Nephron (organoid): Measurements from ENCODE around the gene ARHGAP45.

ENCODE experiments used
- H3K27ac Mint-ChIP-seq, 3 experiments: 2 replicates each; pipeline ENCODE4 v1.8.0; 2020; ENCODE audit warnings: mixed read lengths in 3 of 3, mild to moderate bottlenecking in 2 of 3, moderate library complexity in 1 of 3
- H3K27me3 Mint-ChIP-seq: 2 replicates; pipeline ENCODE4 v1.8.0; 2021; ENCODE audit warnings: low read depth, mild to moderate bottlenecking, moderate library complexity, mixed read lengths
- H3K36me3 Mint-ChIP-seq: 2 replicates; pipeline ENCODE4 v1.8.0; 2020; ENCODE audit warnings: low read depth, mixed read lengths
- H3K4me1 Mint-ChIP-seq: 2 replicates; pipeline ENCODE4 v1.8.0; 2020; ENCODE audit warnings: mixed read lengths
- H3K4me3 Mint-ChIP-seq, 3 experiments: 2 replicates each; pipeline ENCODE4 v1.8.0; 2020; ENCODE audit warnings: mild to moderate bottlenecking in 3 of 3, mixed read lengths in 3 of 3, moderate library complexity in 2 of 3
- H3K9me3 Mint-ChIP-seq: 2 replicates; pipeline ENCODE4 v1.8.0; 2020; ENCODE audit warnings: mixed read lengths
- TF ChIP-seq, protein P1 (sequence below), 3 experiments: fragments of 200-600 bp; sonication (generic); IDR thresholded peaks; one replicate each; pipeline ENCODE4 v1.5.0; 2021; ENCODE audit warnings: antibody characterized with exemption in 3 of 3; ENCODE audit not compliant: unreplicated experiment in 3 of 3

The ARHGAP45 gene

GRCh38 chr19:1106841-1107660, 40.1 kb downstream of the ARHGAP45 start:
- H3K36me3 Mint-ChIP-seq: no peaks in the 10 kb centered on the region
- no peaks in the 10 kb centered on the region for H3K27me3 Mint-ChIP-seq
- H3K4me3 Mint-ChIP-seq: peak overlapping the region; percentile 70 to 79 (median 73)
- no peaks in the 10 kb centered on the region for H3K9me3 Mint-ChIP-seq
- TF ChIP-seq, protein P1, sequence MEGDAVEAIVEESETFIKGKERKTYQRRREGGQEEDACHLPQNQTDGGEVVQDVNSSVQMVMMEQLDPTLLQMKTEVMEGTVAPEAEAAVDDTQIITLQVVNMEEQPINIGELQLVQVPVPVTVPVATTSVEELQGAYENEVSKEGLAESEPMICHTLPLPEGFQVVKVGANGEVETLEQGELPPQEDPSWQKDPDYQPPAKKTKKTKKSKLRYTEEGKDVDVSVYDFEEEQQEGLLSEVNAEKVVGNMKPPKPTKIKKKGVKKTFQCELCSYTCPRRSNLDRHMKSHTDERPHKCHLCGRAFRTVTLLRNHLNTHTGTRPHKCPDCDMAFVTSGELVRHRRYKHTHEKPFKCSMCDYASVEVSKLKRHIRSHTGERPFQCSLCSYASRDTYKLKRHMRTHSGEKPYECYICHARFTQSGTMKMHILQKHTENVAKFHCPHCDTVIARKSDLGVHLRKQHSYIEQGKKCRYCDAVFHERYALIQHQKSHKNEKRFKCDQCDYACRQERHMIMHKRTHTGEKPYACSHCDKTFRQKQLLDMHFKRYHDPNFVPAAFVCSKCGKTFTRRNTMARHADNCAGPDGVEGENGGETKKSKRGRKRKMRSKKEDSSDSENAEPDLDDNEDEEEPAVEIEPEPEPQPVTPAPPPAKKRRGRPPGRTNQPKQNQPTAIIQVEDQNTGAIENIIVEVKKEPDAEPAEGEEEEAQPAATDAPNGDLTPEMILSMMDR (IDR thresholded peaks at IDR 0.05; ENCODE audit: unreplicated experiment in 3 of 3): no peak
- H3K27ac Mint-ChIP-seq: peak overlapping the region in 1 of 3 experiments; percentile 46
- peaks cover 3% of the 10 kb centered on the region for H3K4me1 Mint-ChIP-seq

DNA sequence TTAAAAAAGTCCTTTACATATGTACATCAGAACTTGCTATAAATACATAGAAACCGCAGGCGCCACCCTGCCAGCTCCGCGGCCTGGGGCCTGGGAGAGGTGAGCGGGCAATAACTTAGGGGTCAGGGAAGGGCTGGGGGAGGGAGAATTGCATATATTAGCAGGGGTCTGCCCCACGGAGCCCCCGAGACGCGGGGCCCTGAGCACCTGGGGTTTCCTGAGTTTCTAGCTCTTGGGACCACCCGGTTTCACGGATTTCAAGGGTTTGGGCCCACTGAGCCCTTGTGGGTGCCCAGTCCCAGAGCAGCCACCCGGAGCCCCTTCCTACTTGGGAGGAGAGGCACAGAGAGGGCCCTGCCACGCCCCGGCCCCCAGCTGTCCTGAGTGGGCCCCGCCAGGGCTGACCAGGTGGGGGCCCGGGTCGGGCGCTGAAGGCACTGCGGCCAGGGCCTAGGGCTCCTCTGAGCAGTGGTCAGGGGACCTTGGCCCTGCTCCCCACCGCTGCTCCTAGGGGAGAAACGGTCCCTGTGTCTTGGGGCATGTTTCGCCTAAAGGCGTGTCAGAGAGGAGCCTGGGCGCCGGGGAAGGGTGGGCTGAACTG, 40.8 kb downstream of the ARHGAP45 start:
- Mint-ChIP-seq H3K27ac (no peak overlapping the region), H3K36me3 (no peaks in the 10 kb centered on the region), H3K27me3 (no peaks in the 10 kb centered on the region), H3K4me3 (no peak overlapping the region), H3K4me1 (peaks cover 3% of the 10 kb centered on the region), H3K9me3 (no peaks in the 10 kb centered on the region)
- TF ChIP-seq, protein P1 (IDR thresholded peaks at IDR 0.05; ENCODE audit: unreplicated experiment in 3 of 3): no peak

- Mint-ChIP-seq H3K4me3 (no peak overlapping the region), H3K27me3 (no peaks in the 10 kb centered on the region), H3K4me1 (peaks cover 2% of the 10 kb centered on the region), H3K9me3 (no peaks in the 10 kb centered on the region), H3K27ac (no peak overlapping the region), H3K36me3 (no peaks in the 10 kb centered on the region)
- TF ChIP-seq, protein P1 (IDR thresholded peaks at IDR 0.05; ENCODE audit: unreplicated experiment in 3 of 3): no peak
Measured at GRCh38 chr19:1108291-1109031, 41.5 kb downstream of the ARHGAP45 start.

GRCh38 chr19:1109032-1109551, 42.1 kb downstream of the ARHGAP45 start:
- no peak overlapping the region for H3K4me3 Mint-ChIP-seq
- no peaks in the 10 kb centered on the region for H3K4me1 Mint-ChIP-seq
- H3K9me3 Mint-ChIP-seq: no peaks in the 10 kb centered on the region
- H3K27ac Mint-ChIP-seq: no peak overlapping the region
- TF ChIP-seq, protein P1 (IDR thresholded peaks at IDR 0.05; ENCODE audit: unreplicated experiment in 3 of 3): no peak
- H3K27me3 Mint-ChIP-seq: no peaks in the 10 kb centered on the region
- H3K36me3 Mint-ChIP-seq: no peaks in the 10 kb centered on the region

GRCh38 chr19:1109697-1110671, 43.0 kb downstream of the ARHGAP45 start:
- no peaks in the 10 kb centered on the region for H3K4me1 Mint-ChIP-seq
- H3K36me3 Mint-ChIP-seq: no peaks in the 10 kb centered on the region
- H3K27ac Mint-ChIP-seq: no peak overlapping the region
- H3K4me3 Mint-ChIP-seq: no peak overlapping the region
- no peaks in the 10 kb centered on the region for H3K27me3 Mint-ChIP-seq
- H3K9me3 Mint-ChIP-seq: no peaks in the 10 kb centered on the region
- TF ChIP-seq, protein P1 (IDR thresholded peaks at IDR 0.05; ENCODE audit: unreplicated experiment in 3 of 3): no peak
